Measurements from ENCODE around the gene KCNQ1. TPM values are rescaled to one million over a fixed set of nuclear protein-coding genes. Genes with fewer than 3 reads are reported as not detected.

The KCNQ1 gene
- polyA plus RNA-seq, 1 experiment, result not detected

DNA sequence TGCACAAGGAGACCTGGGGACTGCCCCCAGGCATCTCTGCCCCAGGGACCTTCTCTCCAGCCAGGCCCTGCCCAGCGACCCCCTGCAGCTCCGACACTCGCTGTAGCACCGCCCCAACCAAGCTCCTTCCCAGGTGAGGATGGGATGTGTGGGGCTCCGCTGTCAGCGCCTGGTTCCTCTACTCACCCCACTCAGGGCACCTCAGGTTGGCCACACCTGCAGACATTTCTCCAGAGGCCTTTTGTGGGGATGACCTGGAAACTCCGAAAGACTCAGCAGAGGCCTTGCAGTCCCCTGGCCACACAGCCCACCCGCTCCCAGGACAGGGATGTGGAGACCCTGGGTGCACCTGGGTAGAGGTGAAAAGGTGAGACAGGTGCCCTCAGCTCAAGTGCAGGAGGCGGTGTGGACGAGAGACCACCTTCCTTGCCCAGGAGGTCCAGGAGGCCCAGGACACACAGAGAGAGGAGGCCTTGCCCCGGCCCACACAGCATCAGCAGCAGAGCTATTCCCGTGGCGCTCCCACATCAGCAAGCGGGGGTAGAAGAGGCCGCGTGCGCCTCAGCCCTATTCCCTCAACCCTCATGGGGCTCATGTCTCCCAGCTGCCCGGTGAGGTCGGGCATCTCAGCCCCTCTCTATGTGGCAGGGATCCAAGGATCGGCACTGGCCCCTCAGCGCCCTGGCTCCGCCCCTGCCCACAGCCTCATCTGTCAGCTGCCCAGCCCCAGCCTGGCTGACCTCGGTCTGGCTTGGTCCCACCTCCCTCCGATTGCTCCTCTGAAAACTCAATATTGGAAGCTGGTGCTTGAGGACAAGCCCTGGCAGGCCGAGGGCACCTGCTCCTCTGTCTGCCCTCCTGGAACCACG is 21.4 kb upstream of the KCNQ1 start:
- Histone ChIP-seq H3K4me3 (ENCODE audit: low read depth, low read length) (no peak overlapping the region), H3K9me3 (ENCODE audit: control insufficient read depth, insufficient read depth, low read length) (no peaks in the 10 kb centered on the region; the same call in 1 of the 2 replicates), H3K27ac (ENCODE audit: low read depth, low read length) (no peak overlapping the region), H3K27me3 (ENCODE audit: control insufficient read depth, insufficient read depth, low read length) (peaks cover 5% of the 10 kb centered on the region)
- TF ChIP-seq, protein P1, sequence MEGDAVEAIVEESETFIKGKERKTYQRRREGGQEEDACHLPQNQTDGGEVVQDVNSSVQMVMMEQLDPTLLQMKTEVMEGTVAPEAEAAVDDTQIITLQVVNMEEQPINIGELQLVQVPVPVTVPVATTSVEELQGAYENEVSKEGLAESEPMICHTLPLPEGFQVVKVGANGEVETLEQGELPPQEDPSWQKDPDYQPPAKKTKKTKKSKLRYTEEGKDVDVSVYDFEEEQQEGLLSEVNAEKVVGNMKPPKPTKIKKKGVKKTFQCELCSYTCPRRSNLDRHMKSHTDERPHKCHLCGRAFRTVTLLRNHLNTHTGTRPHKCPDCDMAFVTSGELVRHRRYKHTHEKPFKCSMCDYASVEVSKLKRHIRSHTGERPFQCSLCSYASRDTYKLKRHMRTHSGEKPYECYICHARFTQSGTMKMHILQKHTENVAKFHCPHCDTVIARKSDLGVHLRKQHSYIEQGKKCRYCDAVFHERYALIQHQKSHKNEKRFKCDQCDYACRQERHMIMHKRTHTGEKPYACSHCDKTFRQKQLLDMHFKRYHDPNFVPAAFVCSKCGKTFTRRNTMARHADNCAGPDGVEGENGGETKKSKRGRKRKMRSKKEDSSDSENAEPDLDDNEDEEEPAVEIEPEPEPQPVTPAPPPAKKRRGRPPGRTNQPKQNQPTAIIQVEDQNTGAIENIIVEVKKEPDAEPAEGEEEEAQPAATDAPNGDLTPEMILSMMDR (IDR thresholded peaks at IDR 0.05; ENCODE audit: low read depth, low read length), result no peak
- ChIA-PET CTCF (interaction anchor here (1.1 to 2.2 kb wide), 5 partner anchors 108 to 237 kb away, joined by 3 to 8 read pairs (median 4); no protein-coding TSS in a partner anchor), POLR2A (no interaction called here)
- no peak for DNase-seq (ENCODE audit: low read depth, low spot score)

DNA sequence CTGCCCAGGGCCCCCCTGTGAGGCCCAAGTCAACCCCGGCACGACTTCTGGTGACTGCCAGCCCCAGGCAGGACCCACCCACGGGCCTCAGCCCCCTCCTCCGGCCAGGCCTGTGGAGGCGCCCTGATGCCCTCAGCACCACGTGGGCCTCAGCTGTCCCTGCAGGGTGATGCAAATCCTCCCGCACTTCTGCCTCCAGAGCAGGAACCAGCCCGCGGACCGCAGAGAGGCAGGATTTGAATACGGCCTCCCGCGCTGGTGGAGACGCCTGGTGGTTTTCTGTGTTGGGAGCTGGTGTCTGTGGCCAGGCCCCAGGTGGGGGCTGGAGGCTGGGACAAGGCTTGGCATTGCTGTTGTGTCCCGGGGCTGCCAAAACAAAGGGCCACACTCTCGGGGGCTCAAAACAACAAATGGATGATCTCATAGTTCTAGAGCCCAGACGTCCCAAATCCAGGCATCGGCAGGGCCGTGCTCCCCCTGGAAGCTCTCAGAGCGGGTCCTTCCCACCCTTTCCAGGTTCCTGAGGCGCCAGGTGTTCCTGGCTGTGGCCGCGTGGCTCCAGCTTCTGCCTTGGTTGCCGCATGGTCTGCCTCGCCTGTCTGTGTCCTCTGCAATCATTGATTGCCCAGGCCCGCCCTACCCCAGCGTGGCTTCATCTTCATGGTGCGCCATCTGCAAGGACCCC is 19.9 kb upstream of the KCNQ1 start:
- ChIA-PET CTCF (no interaction called here), POLR2A (no interaction called here)
- Histone ChIP-seq H3K9me3 (ENCODE audit: control insufficient read depth, insufficient read depth, low read length) (no peaks in the 10 kb centered on the region; the same call in 1 of the 2 replicates), H3K4me3 (ENCODE audit: low read depth, low read length) (no peak overlapping the region), H3K27me3 (ENCODE audit: control insufficient read depth, insufficient read depth, low read length) (peaks cover 5% of the 10 kb centered on the region), H3K27ac (ENCODE audit: low read depth, low read length) (no peak overlapping the region)
- DNase-seq (ENCODE audit: low read depth, low spot score), result no peak
- TF ChIP-seq, protein P1 (IDR thresholded peaks at IDR 0.05; ENCODE audit: low read depth, low read length), result no peak

DNA sequence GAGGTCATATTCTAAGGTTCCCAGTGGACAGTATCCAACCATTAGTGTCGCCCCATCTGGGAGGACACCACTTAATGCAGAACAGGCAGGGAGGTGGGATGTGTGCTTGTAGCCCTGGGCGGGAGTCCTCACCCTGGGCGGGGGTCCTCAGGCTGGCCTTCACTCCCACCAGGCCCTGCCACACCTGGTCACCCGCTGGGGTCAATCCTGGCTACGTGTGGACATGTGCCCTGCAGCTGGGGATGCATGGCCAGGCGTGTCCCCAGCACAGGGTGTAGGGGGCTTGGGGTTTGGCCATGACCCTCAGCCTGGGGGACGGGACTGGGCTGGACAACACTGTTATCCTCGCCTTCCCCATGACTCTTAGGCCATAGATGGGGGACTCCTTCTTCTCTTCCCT is 19.3 kb upstream of the KCNQ1 start:
- ChIA-PET CTCF (interaction anchor here (3.1 kb wide), 1 partner anchor 107 kb away, joined by 38 read pairs; no protein-coding TSS in a partner anchor), POLR2A (no interaction called here)

DNA sequence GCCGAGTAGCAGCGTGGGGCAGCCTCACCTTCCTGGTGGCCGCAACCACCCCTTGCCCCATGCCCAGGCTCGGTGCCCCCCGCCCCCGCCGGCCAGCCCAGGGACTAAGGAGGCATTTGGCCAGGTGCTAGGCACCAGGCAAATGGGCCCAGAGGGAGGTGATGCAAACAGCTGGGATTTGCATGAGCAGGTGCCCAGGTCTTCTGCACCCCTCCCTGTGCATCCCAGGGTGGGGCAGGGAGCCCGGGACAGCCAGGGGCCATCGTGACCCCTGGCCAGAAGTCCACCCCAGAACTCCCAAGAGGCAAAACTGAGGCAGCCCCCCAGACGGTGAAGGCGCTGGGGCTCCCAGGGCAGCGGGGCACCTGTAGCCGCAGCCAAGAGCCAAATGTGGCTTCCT is 18.6 kb upstream of the KCNQ1 start:
- no peak for DNase-seq (ENCODE audit: low read depth, low spot score)
- TF ChIP-seq, protein P1 (IDR thresholded peaks at IDR 0.05; ENCODE audit: low read depth, low read length), result no peak
- Histone ChIP-seq H3K4me3 (ENCODE audit: low read depth, low read length) (no peak overlapping the region), H3K27ac (ENCODE audit: low read depth, low read length) (no peak overlapping the region), H3K9me3 (ENCODE audit: control insufficient read depth, insufficient read depth, low read length) (no peaks in the 10 kb centered on the region; the same call in none of the 2 replicates), H3K27me3 (ENCODE audit: control insufficient read depth, insufficient read depth, low read length) (peaks cover 5% of the 10 kb centered on the region)
- ChIA-PET CTCF (interaction anchor here (3.1 kb wide), 1 partner anchor 106 kb away, joined by 38 read pairs; no protein-coding TSS in a partner anchor), POLR2A (no interaction called here)

More for the DNA sequence above, 19.3 kb upstream of the KCNQ1 start:
- Histone ChIP-seq H3K9me3 (ENCODE audit: control insufficient read depth, insufficient read depth, low read length) (no peaks in the 10 kb centered on the region; the same call in 1 of the 2 replicates), H3K4me3 (ENCODE audit: low read depth, low read length) (no peak overlapping the region), H3K27me3 (ENCODE audit: control insufficient read depth, insufficient read depth, low read length) (peaks cover 5% of the 10 kb centered on the region), H3K27ac (ENCODE audit: low read depth, low read length) (no peak overlapping the region)
- no peak for DNase-seq (ENCODE audit: low read depth, low spot score)
- TF ChIP-seq, protein P1 (IDR thresholded peaks at IDR 0.05; ENCODE audit: low read depth, low read length), result no peak

Data from AG04450 (cell line).